Gastrocnemius medialis (tissue), 4 donors: ENCODE data around the gene DNAJC30.

Experiments used
- POLR2A ChIP-seq, 2 donors: fragments of 450-650 bp; IDR thresholded peaks; one replicate each; pipeline ENCODE4 v1.6.1; 2017; ENCODE audit warnings: antibody characterized with exemption in 2 of 2, mild to moderate bottlenecking in 2 of 2, moderate library complexity in 2 of 2
- TF ChIP-seq, protein P1 (sequence below), 5 experiments: fragments of 450-650 bp in 3 of 5; fragments of 200-600 bp in 2 of 5; sonication (generic) in 2 of 5; IDR thresholded peaks in 4 of 5; conservative IDR thresholded peaks in 1 of 5; 1 replicate in 4 of 5; 2 replicates in 1 of 5; pipeline ENCODE4 v1.5.1; 2016 to 2019; ENCODE audit warnings: antibody characterized with exemption in 5 of 5, mild to moderate bottlenecking in 3 of 5, moderate library complexity in 3 of 5

DNA sequence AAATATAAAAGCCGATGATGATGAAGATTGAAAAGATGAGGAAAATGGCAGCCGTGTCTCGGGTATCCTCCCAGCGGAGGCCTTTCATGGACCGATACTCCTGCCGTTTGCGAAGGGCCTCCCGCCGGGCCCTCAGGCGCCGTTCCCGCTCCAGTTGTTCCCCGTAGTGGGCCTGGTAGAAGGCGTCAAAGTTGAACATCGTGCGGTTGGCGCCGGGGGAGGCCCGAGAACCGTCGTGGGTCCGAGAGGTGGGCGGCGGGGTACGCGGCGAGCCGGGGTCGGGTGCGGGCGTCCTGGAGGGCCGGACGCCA, 553 bp downstream of the DNAJC30 start:
- TF ChIP-seq, protein P1, sequence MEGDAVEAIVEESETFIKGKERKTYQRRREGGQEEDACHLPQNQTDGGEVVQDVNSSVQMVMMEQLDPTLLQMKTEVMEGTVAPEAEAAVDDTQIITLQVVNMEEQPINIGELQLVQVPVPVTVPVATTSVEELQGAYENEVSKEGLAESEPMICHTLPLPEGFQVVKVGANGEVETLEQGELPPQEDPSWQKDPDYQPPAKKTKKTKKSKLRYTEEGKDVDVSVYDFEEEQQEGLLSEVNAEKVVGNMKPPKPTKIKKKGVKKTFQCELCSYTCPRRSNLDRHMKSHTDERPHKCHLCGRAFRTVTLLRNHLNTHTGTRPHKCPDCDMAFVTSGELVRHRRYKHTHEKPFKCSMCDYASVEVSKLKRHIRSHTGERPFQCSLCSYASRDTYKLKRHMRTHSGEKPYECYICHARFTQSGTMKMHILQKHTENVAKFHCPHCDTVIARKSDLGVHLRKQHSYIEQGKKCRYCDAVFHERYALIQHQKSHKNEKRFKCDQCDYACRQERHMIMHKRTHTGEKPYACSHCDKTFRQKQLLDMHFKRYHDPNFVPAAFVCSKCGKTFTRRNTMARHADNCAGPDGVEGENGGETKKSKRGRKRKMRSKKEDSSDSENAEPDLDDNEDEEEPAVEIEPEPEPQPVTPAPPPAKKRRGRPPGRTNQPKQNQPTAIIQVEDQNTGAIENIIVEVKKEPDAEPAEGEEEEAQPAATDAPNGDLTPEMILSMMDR (IDR thresholded peaks at IDR 0.05 in 4 of 5, conservative IDR thresholded peaks at IDR 0.05 in 1 of 5): no peak
- no peak for TF ChIP-seq POLR2A (IDR thresholded peaks at IDR 0.05)
